Activated naive CD8-positive, alpha-beta T cell treated with anti-CD3 and anti-CD28 coated beads, Interleukin-2, amount 50 U/mL, for 16 hours (primary cell): ENCODE measurements around the gene RASAL2.
"Not testable (repeated sequence)": the region's sequence is repeated elsewhere in the genome, so short reads cannot be mapped to it uniquely, and the experiment has no call there.

ENCODE experiments used
- DNase-seq: peaks from one replicate; pipeline ENCODE4 v3.0.0-alpha.2; 2020; ENCODE audit warnings: low read depth, low spot score

The RASAL2 gene

DNA sequence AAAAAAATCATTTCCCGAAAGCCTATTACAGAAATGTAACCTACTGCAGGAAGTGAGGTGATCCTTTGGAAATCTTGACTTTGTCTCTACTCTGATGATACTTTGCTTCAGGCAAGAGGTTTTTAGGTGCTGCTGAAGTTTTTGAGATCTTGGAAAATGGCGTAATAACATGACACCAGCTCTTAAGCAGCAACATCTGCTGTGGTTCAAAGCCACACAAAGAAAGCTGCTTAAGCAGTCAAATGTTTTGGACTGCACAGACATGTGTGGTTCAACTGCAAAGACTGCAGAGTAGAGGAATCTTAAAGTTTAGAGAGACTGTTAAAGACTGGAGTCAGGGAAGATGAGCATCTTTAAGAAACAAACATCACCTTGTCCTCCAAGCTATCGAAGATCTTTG, 139.0 kb downstream of the RASAL2 start:
- DNase-seq = no peak

DNA sequence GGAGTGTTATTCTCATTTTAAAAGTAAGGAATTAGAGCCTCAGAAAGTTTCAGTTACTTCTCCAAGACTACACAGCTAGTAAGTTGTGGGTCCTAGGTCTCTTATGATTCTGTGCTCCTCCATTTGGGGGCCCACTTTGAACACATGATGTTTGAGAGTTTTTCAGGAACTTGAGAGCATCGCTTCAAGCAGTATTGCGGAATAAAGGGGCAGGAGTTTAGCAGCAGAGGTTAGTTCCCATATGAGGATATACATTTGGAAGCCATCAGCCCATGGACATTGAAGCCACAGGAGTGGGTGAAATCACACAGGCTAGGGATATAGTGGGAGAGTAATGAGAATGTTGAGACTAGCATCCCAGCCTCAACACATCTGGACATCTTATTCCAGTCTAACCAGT, 143.2 kb downstream of the RASAL2 start:
- DNase-seq = no peak

DNA sequence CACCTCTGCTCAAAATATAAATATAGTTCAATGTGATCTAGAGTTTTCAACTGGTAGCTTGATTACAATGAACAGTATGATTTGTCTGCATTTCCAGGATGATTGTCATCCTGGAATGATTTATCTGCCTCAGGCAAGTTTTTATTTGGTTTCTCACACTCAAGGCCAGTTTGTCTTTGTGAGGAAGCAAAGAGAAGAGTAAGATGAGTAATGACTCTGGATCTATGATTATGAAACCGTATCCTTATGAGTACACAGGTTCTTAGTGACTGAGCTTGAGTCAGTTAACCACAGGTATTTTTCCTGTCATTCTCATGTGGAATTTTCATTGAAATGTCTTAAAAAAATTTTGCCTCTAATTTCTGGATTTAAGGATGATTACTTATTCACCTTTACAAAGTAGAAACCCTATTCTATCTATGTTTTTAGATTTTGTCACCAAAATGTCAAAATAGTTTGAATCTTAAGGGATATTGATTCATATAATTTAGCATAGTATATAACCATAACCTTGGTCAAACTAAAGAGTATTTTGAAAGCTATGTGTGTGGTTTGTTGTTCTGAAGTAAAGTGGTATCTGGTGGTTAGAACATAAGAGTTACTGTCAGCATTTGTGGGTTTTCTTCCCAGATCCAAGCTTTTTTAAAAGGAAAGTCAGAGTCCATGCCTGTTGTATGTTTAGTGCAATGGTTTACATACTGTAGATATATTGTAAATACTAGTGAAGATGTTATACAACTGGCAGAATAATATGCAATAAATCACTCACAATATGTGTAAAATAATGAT, 145.0 kb downstream of the RASAL2 start:
- DNase-seq = no peak

DNA sequence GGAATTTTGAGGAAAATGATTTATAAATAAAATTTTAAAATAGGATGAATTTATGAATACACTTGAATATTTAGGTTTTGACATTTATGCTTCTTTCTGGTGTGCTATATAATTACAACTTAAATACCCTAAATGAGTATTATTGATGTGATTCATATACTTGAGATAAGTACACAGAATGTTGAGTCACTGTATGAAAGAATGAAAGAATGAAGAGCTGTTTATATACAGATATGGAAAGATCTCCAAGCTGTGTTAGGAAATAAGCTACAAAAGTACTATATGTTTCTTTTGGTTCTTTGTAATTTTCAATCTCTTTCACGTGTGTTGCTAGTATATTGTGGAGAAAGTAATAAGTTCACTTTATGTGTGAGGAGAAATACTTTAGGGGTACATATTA, 147.2 kb downstream of the RASAL2 start:
- no peak for DNase-seq

DNA sequence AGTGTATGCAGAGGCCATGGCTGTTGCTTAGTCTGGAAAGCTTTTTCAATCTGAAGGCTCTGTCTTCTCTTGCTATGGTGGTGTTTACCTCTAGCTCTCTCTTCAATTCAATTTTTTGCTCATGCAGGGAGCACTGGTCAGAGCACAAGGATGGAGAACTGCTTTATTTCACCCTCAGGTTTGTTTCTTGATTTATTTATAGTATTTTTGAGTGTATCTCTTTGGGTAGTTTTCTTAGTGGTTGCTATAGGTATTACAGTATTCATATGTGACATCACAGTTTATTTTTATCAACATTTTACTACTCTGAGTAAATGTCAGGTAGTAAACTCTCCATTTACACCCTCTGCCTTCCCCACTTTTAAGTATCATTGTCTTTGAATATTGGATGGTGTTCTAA, 147.9 kb downstream of the RASAL2 start:
- no peak for DNase-seq

DNA sequence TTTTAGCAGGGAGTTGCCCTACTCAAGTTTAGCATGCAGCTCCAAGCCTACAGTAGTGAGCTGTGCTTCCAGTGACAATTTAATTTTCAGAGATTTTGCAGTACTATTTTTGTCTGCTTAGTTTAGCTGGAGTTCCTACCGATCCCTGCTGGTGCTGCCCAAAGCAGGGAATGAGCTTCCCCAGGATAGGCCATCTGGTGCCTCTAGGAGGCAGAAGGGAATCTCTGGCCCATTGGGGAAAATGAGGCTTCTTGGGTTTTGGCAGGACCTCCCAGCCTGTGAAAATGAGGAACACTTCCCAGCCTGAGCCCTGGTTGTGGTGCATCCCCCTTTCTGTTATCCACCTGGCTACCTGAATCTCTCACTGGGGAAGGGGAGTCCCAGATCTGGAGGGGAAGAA, 149.2 kb downstream of the RASAL2 start:
- no peak for DNase-seq

DNA sequence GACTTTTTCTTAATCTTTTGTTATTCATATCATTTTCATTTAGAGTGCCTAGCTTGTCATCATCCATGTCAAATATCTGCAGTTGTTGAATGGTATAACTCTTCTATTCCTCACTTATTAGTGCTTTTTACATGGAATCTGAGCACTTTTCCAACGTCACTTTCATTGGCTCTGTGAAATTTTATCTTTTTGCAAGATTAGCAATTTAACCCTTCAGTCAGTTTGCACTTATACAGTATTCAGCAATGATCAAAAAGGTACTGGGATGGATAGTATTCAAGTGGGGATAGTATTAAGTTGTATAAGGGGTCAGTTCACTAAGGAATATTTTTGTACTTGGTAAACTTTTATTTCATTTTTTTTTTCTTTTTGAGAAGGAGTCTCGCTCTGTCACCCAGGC, 150.0 kb downstream of the RASAL2 start:
- no peak for DNase-seq

DNA sequence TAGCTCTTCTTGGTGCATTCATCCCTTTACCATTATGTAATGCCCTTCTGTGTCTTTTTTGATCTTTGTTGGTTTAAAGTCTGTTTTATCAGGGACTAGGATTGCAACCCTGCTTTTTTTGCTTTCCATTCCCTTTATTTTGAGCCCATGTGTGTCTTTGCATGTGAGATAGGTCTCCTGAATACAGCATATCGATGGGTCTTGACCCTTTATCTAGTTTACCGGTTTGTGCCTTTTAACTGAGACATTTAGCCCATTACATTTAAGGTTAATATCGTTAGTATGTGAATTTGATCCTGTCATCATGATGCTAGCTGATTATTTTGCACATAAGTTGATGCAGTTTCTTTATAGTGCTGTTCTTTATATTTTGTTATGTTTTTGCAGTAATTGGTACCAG, 154.4 kb downstream of the RASAL2 start:
- DNase-seq = not testable (repeated sequence)

DNA sequence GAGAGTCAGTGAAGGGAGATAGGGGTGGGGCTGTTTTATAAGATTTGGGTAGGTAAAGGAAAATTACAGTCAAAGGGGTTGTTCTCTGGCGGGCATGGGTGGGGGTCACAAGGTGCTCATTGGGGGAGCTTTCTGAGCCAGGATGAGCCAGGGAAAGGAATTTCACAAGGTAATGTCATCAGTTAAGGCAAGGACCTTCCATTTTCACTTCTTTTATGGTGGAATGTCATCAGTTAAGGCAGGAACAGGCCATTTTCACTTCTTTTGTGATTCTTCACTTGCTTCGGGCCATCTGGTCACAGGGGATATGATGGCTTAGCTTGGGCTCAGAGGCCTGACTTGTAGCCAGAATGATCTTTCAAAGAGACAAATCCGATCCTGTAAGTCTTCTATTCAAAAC, 159.7 kb downstream of the RASAL2 start:
- DNase-seq = not testable (repeated sequence)

DNA sequence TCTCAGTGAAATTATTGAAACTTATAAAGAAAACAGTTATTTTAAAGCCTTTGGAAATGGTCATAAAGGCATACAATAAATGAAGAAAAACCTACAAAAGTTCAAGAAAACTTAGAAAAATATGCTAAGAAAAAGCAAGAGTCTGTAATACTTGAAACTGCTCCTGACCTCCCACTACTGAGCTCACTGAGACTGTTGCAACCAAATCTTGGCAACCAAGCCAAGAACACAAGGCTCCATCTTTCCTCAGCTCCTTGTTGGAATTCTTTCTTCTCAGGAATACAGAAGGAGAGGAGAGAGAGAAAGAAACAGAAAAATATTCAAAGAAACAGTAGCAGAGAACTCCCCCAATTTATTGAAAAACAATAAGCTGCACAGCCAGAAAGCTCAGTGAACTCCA, 160.5 kb downstream of the RASAL2 start:
- DNase-seq = no peak

DNA sequence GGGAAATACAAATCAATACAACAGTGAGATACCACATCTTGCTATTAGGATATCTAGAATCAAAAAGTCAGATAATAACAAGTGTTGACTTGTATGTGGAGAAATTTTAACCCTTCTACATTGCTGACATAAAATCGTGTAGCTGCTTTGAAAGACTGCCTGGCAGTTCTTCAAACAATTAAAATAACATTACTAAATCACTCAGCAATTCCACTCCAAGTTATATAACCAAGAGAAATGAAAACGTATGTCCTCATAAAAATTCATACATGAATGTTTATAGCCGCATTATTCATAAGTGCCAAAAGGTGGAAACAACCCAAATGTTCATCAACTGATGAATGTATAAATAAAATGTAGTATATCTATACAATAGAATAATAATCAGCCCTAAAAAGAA, 164.6 kb downstream of the RASAL2 start:
- no peak for DNase-seq

DNA sequence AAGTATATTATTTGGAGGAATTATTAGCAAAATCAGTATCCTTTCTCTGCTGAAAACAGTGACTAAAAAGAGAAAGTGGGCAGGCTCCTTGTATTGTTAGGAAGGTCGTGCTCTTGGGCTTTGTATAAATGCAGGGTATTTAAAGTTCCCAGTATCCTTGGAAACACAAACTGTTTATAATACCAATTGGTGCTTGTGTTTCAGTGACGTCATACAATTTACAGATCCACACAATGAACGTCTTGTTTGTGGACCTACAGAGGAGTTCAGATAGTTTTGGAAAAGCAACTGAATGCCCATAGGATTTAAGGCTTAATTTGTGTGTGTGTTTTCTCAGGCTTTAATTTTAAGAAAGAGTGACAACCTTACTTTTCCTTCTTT, 168.2 kb downstream of the RASAL2 start:
- DNase-seq = no peak

DNA sequence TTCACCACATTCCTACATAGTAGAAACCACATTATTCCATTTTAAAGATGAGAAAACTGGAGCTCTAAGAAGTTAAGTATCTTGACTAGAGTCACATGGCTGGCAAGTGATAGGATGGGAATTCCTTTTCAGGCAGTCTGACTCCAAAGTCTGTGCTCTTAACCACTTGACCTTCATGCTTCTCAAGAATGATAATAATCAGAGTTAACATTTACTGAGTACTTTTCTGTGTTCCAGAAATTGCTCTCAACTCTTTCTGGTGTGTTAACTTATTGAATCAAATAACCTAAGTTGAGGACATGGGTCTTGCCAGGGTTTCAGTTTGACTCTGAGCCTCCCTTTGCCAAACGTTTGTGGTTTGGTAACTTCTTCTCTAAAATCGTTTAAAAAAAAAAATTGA, 169.4 kb downstream of the RASAL2 start:
- no peak for DNase-seq

DNA sequence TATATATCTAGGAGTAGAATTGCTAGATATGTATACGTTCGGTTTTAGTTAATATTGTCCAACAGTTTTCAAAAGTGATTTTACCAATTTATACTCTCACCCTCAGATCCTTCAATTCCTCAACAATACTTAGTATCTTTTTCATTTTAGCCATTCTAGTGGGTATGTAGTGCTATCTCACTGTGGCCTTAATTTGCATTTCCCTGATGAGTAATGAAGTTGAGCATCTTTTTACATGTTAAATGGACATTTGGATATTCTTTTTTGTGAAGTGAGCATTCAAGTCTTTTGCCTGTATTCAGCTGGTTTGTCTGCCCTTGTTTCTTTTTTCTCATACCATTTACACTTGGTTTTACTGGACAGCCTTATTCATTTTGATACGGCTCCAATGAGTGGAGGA, 172.2 kb downstream of the RASAL2 start:
- DNase-seq = no peak

DNA sequence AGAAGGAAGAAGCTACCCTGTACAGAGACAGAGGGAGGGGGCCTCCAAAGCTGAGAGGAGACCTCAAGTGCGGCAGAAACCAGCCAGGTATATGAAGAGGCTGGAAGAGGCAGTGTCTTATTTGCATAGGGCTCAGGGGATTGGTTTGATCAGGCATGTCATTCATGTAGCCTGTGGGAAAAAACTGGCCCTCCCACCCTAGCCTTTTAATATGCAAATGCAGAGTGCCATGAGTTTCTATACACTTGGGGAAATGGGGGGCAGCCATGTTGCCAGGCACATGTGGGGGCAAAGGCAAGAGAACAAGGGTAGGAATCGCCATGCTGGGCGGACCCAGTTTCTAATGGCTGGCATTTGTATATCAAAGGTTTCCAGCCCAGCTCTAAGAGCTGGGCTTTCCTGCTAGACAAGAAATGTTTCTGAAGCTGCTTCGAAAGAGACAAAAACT, 172.7 kb downstream of the RASAL2 start:
- DNase-seq = no peak

DNA sequence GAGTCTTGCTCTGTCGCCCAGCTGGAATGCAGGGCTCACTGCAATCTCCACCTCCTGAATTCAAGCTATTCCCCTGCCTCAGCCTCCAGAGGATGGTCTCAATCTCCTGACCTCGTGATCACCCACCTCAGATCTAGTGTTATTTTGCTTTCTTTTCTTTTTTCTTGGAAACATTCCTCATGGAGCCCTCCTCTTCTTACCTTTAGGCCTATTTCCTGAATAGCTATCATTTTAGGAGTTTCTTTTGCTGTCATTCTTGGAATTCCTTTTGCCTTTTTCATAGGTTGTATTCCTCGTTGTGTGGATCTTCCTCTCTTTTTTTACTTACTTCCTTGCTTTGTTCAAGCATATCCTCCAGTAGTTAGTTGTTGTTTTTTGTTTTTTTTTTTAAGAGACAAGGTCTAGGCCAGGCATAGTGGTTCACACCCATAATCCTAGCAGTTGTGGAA, 173.8 kb downstream of the RASAL2 start:
- no peak for DNase-seq

DNA sequence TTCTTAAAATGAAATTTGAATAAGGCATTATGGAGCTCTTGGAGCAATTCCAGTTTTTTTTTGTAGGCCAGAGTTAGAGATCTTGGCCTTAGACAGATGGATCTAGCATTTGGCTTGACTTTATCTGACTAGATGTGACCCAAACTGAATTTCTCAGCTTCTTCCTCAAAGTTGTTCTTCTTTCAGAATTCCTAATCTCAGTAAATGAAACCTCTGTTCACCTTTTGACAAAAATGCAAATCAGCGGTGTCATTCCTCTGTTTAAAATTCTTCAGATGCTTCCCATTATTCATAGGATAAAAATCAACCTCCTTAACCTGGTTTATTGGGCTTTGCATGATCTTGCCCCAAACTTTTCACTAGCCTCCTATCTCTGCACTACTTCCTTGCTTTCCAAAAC, 177.6 kb downstream of the RASAL2 start:
- DNase-seq = no peak

DNA sequence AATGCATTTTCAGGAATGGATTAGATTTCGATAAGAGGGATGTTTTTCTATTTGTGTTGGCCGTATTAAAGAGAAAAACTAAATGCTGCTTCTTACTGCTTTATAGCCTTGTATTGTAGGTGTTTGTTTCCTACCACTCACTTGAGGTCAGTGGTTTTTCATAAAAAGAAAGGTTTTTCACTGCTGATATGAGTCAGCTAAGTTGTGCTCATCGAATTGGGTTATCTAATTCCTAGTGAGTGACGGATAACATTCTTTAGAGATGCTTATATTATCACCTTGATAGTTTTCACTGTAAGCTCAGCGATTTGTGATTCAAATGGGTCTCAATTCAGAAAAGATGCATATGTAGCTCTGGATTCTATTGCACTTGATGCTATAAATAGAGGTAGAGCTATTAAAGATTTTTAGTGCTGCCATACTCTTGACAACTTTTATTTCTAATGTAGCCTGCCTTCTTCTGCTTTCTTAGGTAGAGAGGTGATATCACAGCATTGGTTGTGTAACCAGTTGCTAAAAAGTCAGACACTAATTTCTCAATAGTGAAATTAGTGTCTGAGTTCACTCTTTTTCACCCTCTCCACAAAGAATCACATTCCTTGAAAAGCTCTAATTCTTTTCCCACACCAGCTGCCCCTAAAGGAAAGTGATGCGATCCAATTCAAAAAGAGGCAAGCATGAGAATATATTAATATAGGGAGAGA, 180.0 kb downstream of the RASAL2 start:
- no peak for DNase-seq

DNA sequence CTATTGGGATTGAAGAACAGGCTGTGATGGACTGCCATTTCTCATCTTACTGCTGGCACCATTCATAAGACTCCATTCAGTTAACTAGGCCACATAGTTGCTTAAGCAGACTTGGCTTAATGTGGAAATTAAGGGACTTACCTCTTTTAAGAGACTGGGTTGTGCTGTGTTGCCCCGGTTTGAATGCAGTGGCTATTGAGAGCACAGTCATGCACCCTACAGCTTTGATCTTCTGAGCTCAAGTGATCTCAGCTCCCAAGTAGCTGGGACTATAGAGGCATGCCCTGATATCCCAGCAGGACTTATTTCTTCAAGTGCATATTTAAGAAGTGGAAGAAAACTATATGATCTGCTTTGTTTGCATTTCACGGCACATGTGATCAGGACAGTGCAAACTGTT, 181.1 kb downstream of the RASAL2 start:
- DNase-seq = no peak

DNA sequence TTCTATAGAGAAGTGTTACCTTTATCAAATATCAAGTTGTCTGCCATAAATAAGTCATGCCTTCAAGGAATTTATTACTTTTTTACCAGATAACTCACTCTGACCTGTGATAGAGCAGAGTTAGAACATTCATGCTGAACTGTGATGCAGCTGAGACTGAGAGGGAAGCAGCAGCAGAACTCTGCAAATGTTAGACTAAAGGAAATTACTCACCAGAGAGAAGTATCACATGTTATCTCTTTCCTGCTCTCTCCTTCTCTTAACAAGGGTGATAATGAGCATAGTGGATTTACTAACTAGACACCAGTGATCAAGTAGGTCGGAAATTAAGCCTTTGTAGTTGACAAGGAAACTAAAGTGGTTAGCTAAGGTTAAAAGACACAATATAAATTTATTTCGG, 181.6 kb downstream of the RASAL2 start:
- DNase-seq = no peak

DNA sequence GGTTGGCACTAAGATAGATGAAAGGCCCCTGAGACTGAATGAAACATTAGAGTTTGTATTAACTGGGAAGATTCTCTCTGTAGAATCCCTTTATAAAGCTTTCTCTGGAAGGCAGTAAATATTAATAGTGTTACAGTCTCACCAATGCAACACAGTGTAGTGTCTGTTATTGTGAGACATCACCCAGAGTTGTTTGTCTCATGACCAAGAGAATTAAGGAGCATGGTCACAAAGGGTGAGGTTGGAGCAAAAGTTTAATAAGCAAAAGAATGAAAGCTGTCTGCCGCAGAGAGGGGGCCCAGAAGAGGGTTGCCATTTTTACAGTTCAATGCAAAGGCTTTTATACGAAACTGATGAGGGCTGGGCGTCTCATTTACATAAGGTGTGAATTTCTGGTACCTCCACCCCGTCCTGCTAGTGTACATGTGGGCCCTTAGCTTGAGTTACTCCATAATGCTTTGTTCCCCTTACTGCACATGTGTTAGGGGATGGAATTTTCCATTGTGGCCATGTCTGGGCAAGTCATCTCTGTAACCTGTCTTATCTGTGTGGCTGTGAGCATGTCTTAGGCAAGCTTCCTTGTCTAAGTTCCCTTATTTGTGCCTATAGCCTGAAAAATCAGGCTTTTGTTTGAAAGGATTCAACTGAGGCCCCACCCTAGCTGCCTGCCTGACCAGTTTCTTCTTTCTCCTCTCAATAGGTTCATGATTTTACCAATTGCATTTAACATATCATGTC, 184.1 kb downstream of the RASAL2 start:
- DNase-seq = no peak

DNA sequence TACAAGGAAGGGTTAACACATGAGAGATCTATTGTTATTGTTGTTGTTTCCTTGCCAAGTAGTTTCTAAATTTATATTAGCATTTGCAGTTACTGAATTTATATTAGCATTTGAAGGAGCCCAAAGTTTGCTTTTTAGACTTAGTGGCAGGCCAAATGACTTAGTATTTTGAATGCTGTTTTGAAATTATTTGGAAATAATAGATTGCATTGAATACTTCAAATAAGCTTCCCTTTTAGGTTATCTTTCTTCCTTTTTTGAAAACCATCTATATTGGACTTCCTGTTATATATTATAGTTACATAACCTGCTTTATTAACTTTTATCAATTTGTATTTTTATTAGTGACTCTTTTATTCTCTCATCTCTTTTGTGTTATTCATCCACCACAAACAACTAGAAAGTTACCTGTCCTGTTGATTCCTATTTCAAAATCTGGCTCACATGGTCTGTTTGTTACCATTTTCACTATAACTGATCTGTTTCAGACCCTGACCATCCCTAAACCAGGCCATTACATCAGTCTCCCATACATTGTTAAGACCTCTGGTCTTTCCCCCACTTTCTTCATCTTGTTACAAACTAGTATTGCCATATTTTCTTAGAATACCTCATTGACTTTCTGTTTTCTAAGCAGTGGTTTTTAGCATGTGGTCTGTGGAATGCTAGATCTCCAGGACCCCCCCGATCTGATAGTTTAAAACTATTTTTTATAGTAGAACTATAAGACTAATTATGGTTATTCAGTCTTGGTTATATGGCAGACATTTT, 185.2 kb downstream of the RASAL2 start:
- no peak for DNase-seq
